GM11168 (cell line): ENCODE results near the gene IKZF4.
"Not testable (repeated sequence)": the region's sequence is repeated elsewhere in the genome, so short reads cannot be mapped to it uniquely, and the experiment has no call there.

Experiments used
- in situ Hi-C: fragments of 300-500 bp; cut with MboI; formaldehyde crosslinking; loops from one replicate; pipeline ENCODE4 v1.12.0; 2022; ENCODE audit warnings: low sequenced_read_pairs; ENCODE audit not compliant: unreplicated experiment

The IKZF4 gene

GRCh38 chr12:56037161-56037560 lies 16.3 kb downstream of the IKZF4 start:
- in situ Hi-C loops: no loop called here

GRCh38 chr12:56038022-56038655 lies 17.3 kb downstream of the IKZF4 start:
- in situ Hi-C loops: no loop called here

- in situ Hi-C loops: loop anchor here (10.0 kb wide), 1 partner anchor 305 kb away; no protein-coding TSS in a partner anchor
These were observed 19.3 kb downstream of the IKZF4 start for GRCh38 chr12:56040151-56040550.

GRCh38 chr12:56040963-56041551 lies 20.2 kb downstream of the IKZF4 start:
- in situ Hi-C loops: loop anchor here (10.0 kb wide), 1 partner anchor 306 kb away; no protein-coding TSS in a partner anchor

- in situ Hi-C loops: loop anchor here (10.0 kb wide), 1 partner anchor 307 kb away; no protein-coding TSS in a partner anchor
These were observed 20.9 kb downstream of the IKZF4 start, which contains the start of gene RPS26 for GRCh38 chr12:56041552-56042429. TSS of gene RPS26 (plus strand) at chr12:56041918. CDS start at chr12:56042167, 249 bp downstream.

- in situ Hi-C loops: loop anchor here (10.0 kb wide), 1 partner anchor 308 kb away; no protein-coding TSS in a partner anchor
These were observed 21.6 kb downstream of the IKZF4 start for GRCh38 chr12:56042430-56042813.

- in situ Hi-C loops: loop anchor here (10.0 kb wide), 1 partner anchor 308 kb away; no protein-coding TSS in a partner anchor
These were observed 22.0 kb downstream of the IKZF4 start for GRCh38 chr12:56042843-56043242.

GRCh38 chr12:56046027-56046780 lies 25.4 kb downstream of the IKZF4 start:
- in situ Hi-C loops: loop anchor here (10.0 kb wide), 1 partner anchor 311 kb away; no protein-coding TSS in a partner anchor

GRCh38 chr12:56053407-56053893 lies 32.6 kb downstream of the IKZF4 start:
- in situ Hi-C loops: no loop called here

GRCh38 chr12:56059964-56060363 lies 39.1 kb downstream of the IKZF4 start:
- in situ Hi-C loops: not testable (repeated sequence)

GRCh38 chr12:56061982-56062381 lies 41.1 kb downstream of the IKZF4 start:
- in situ Hi-C loops: no loop called here

- in situ Hi-C loops: no loop called here
These were observed 42.2 kb downstream of the IKZF4 start for GRCh38 chr12:56062996-56063395.

GRCh38 chr12:56071648-56072047 lies 50.8 kb downstream of the IKZF4 start:
- in situ Hi-C loops: no loop called here

GRCh38 chr12:56074396-56074795 lies 53.6 kb downstream of the IKZF4 start:
- in situ Hi-C loops: no loop called here

- in situ Hi-C loops: not testable (repeated sequence)
These were observed 57.1 kb downstream of the IKZF4 start for GRCh38 chr12:56077966-56078365.

GRCh38 chr12:56078427-56078826 lies 57.6 kb downstream of the IKZF4 start:
- in situ Hi-C loops: no loop called here

GRCh38 chr12:56078931-56079722 lies 58.3 kb downstream of the IKZF4 start:
- in situ Hi-C loops: no loop called here

GRCh38 chr12:56079723-56080555 lies 59.1 kb downstream of the IKZF4 start, which contains the start of gene ERBB3:
TSS of gene ERBB3 (plus strand) at chr12:56080165. CDS start at chr12:56080301, 136 bp downstream.
- in situ Hi-C loops: no loop called here
